CD8-positive, alpha-beta memory T cell (primary cell): ENCODE results near the gene RPS6KA3. TPM values are rescaled to one million over a fixed set of nuclear protein-coding genes. Genes with fewer than 3 reads are reported as not detected.
A peak's percentile ranks its signal among the peaks of the same experiment; 100 is the strongest.
"Not testable (repeated sequence)": the region's sequence is repeated elsewhere in the genome, so short reads cannot be mapped to it uniquely, and the experiment has no call there.

Source experiments
- CTCF ChIA-PET: fragments of 350-600 bp; sonication (Branson Sonifier 250); formaldehyde crosslinking; loops from one replicate; lab custom pipeline; 2021; ENCODE audit warnings: antibody characterized with exemption; lab: Charles Lee
- POLR2A ChIA-PET: fragments of 350-600 bp; sonication (Branson Sonifier 250); formaldehyde crosslinking; loops from one replicate; lab custom pipeline; 2021; ENCODE audit warnings: antibody characterized with exemption; lab: Charles Lee
- DNase-seq, 5 donors: peaks; one replicate each; pipeline versions ENCODE4 v3.0.0 to v3.0.0-alpha.2; 2020 to 2022; ENCODE audit warnings: mixed read lengths in 1 of 5
- H3K27ac ChIP-seq: one replicate; pipeline ENCODE4 v1.7.0; 2013; ENCODE audit warnings: low read depth, mild to moderate bottlenecking, low read length, moderate library complexity
- H3K27me3 ChIP-seq: 2 replicates; pipeline ENCODE4 v1.7.0; 2013; ENCODE audit warnings: low read length, mild to moderate bottlenecking; ENCODE audit not compliant: insufficient read depth, poor library complexity, severe bottlenecking
- H3K36me3 ChIP-seq: 2 replicates; pipeline ENCODE4 v1.7.0; 2013; ENCODE audit warnings: mild to moderate bottlenecking, low read length, moderate library complexity; ENCODE audit not compliant: insufficient read depth
- H3K4me1 ChIP-seq: 2 replicates; pipeline ENCODE4 v1.7.0; 2013; ENCODE audit warnings: mild to moderate bottlenecking, low read length, moderate library complexity; ENCODE audit not compliant: insufficient read depth
- H3K4me3 ChIP-seq: 2 replicates; pipeline ENCODE4 v1.7.0; 2013; ENCODE audit warnings: mild to moderate bottlenecking, low read length
- H3K9me3 ChIP-seq: 2 replicates; pipeline ENCODE4 v1.7.0; 2013; ENCODE audit warnings: mild to moderate bottlenecking, low read length
- H3K27ac Mint-ChIP-seq, 8 donors: one replicate each; pipeline ENCODE4 v1.8.0; 2020 to 2021; ENCODE audit warnings: mixed read lengths in 8 of 8, mild to moderate bottlenecking in 6 of 8, inconsistent platforms in 3 of 8, moderate library complexity in 3 of 8
- H3K27me3 Mint-ChIP-seq, 2 donors: one replicate each; pipeline ENCODE4 v1.8.0; 2020 to 2021; ENCODE audit warnings: mixed read lengths in 2 of 2, mild to moderate bottlenecking in 1 of 2, moderate library complexity in 1 of 2
- H3K36me3 Mint-ChIP-seq, 3 donors: one replicate each; pipeline ENCODE4 v1.8.0; 2020 to 2021; ENCODE audit warnings: mixed read lengths in 3 of 3, inconsistent platforms in 1 of 3, mild to moderate bottlenecking in 1 of 3
- H3K4me1 Mint-ChIP-seq, 3 donors: one replicate each; pipeline ENCODE4 v1.8.0; 2020 to 2021; ENCODE audit warnings: mixed read lengths in 3 of 3, inconsistent platforms in 1 of 3, mild to moderate bottlenecking in 1 of 3
- H3K4me3 Mint-ChIP-seq, 7 donors: one replicate each; pipeline ENCODE4 v1.8.0; 2020 to 2021; ENCODE audit warnings: mixed read lengths in 7 of 7, mild to moderate bottlenecking in 6 of 7, moderate library complexity in 4 of 7, inconsistent platforms in 2 of 7
- H3K9me3 Mint-ChIP-seq, 5 donors: one replicate each; pipeline ENCODE4 v1.8.0; 2020 to 2022; ENCODE audit warnings: mixed read lengths in 5 of 5, mild to moderate bottlenecking in 3 of 5, moderate library complexity in 2 of 5, inconsistent platforms in 1 of 5
- polyA plus RNA-seq: library from polyadenylated mRNA; unstranded; fragments of 300-500 nt; fragmentation: Illumina TruSeq; gene quantifications from one replicate; pipeline ENCODE4 v1.2.3, GENCODE V29; 2021
- total RNA-seq, 2 experiments: library from RNA; stranded (reverse); gene quantifications; one replicate each; pipeline ENCODE4 v1.2.3, GENCODE V29; 2021

Gene RPS6KA3
- total and polyA plus RNA-seq, 3 experiments from 2014 or later: 59.7 to 72.7 (median 70.1) TPM

GRCh38 chrX:20128670-20129069, 138.0 kb downstream of the RPS6KA3 start:
- Mint-ChIP-seq H3K27me3 (no peaks in the 10 kb centered on the region), H3K4me3 (no peak overlapping the region), H3K36me3 (peaks cover 0 to 52% (median 10%) of the 10 kb centered on the region in 3 donors), H3K4me1 (peaks cover 0 to 8% (median 6%) of the 10 kb centered on the region in 3 donors), H3K27ac (peak overlapping the region in 3 of 8 donors; percentile 36 to 52 (median 46)), H3K9me3 (no peaks in the 10 kb centered on the region)
- ChIA-PET POLR2A (no interaction called here), CTCF (interaction anchor here (1.2 kb wide), 1 partner anchor 756 kb away, joined by 3 read pairs; no protein-coding TSS in a partner anchor)
- no peaks in the 10 kb centered on the region for H3K27me3 ChIP-seq
- H3K4me1 ChIP-seq: no peaks in the 10 kb centered on the region
- no peak overlapping the region for H3K27ac ChIP-seq
- H3K36me3 ChIP-seq: peaks cover 5% of the 10 kb centered on the region
- DNase-seq: no peak
- H3K4me3 ChIP-seq: no peak overlapping the region
- no peaks in the 10 kb centered on the region for H3K9me3 ChIP-seq

DNA sequence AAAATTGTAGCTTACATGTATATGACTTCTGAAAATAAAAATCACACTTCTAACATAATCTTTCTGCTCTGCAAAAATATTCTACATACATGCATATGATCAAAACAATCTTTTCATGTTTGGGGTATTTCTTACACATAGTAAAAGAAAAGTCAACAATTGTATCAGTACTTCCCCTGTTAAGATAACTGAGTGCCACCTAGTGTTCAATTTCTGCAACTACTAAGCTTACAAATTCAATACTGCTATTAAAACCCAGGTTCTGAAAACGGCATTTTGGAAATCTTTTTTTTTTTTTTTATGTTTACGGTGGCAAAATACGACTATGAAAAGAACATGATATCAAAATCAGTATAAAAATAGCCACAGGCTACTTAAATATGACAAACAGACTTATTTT, 139.3 kb downstream of the RPS6KA3 start:
- H3K4me3 Mint-ChIP-seq, POLR2A ChIA-PET, H3K27me3 Mint-ChIP-seq, H3K4me1 Mint-ChIP-seq, H3K9me3 Mint-ChIP-seq, CTCF ChIA-PET, H3K4me3 ChIP-seq, H3K27me3 ChIP-seq, H3K4me1 ChIP-seq, H3K27ac ChIP-seq, H3K36me3 ChIP-seq, H3K27ac Mint-ChIP-seq, H3K9me3 ChIP-seq: not testable (repeated sequence)
- DNase-seq: peak in 1 of 5 donors; percentile 19
- H3K36me3 Mint-ChIP-seq: peaks cover 0 to 40% (median 10%) of the 10 kb centered on the region in 3 donors

DNA sequence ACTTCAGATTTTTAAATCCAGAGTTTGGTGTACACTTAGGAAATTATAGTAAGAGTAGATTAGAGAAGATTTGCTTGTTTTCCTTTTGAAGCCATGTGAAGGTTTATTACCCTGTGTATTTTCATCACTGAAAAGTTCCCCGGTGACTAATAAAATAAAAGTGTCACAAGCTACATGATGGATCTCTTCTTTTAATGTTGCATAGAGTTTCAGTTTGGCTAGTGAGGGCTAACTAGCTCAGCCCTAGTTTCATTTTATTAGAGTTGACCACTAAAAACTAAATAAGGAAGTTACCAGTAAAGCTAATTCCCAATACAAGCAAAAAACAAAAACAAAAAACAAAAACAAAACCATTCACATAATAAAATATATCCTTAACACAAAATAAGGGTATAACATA, 139.9 kb downstream of the RPS6KA3 start:
- not testable (repeated sequence) for H3K9me3 ChIP-seq, H3K4me3 Mint-ChIP-seq

GRCh38 chrX:20124964-20125363, 141.7 kb downstream of the RPS6KA3 start:
- POLR2A ChIA-PET: no interaction called here

More for the DNA sequence above, 139.9 kb downstream of the RPS6KA3 start:
- peaks cover 0 to 36% (median 9%) of the 10 kb centered on the region in 3 donors for H3K36me3 Mint-ChIP-seq
- H3K36me3 ChIP-seq, H3K4me1 Mint-ChIP-seq, POLR2A ChIA-PET, H3K27me3 ChIP-seq, H3K9me3 Mint-ChIP-seq, H3K27me3 Mint-ChIP-seq, CTCF ChIA-PET, H3K4me1 ChIP-seq, H3K27ac Mint-ChIP-seq, DNase-seq, H3K4me3 ChIP-seq, H3K27ac ChIP-seq: not testable (repeated sequence)

GRCh38 chrX:20118065-20118824, 148.5 kb downstream of the RPS6KA3 start:
- Mint-ChIP-seq H3K27me3 (peaks cover 13 to 15% of the 10 kb centered on the region in 2 donors), H3K36me3 (peaks cover 0 to 8% (median 0%) of the 10 kb centered on the region in 3 donors), H3K4me1 (peaks cover 3 to 17% (median 6%) of the 10 kb centered on the region in 3 donors), H3K4me3 (no peak overlapping the region), H3K27ac (peak overlapping the region in 1 of 8 donors; percentile 79), H3K9me3 (no peaks in the 10 kb centered on the region)
- H3K4me1 ChIP-seq: no peaks in the 10 kb centered on the region
- no peaks in the 10 kb centered on the region for H3K36me3 ChIP-seq
- DNase-seq: no peak
- no peaks in the 10 kb centered on the region for H3K27me3 ChIP-seq
- H3K4me3 ChIP-seq: no peak overlapping the region
- H3K9me3 ChIP-seq: no peaks in the 10 kb centered on the region
- CTCF ChIA-PET: no interaction called here
- no peak overlapping the region for H3K27ac ChIP-seq
- POLR2A ChIA-PET: no interaction called here

More at GRCh38 chrX:20124964-20125363, 141.7 kb downstream of the RPS6KA3 start:
- Mint-ChIP-seq H3K4me3 (no peak overlapping the region), H3K36me3 (peaks cover 0 to 22% (median 11%) of the 10 kb centered on the region in 3 donors), H3K27ac (peak overlapping the region in 2 of 8 donors; percentile 17 to 54), H3K4me1 (peaks cover 0 to 6% (median 5%) of the 10 kb centered on the region in 3 donors), H3K9me3 (no peaks in the 10 kb centered on the region), H3K27me3 (no peaks in the 10 kb centered on the region)
- Histone ChIP-seq H3K27ac (no peak overlapping the region), H3K4me1 (no peaks in the 10 kb centered on the region), H3K36me3 (no peaks in the 10 kb centered on the region), H3K4me3 (no peak overlapping the region), H3K27me3 (no peaks in the 10 kb centered on the region), H3K9me3 (no peaks in the 10 kb centered on the region)
- CTCF ChIA-PET: no interaction called here
- no peak for DNase-seq

DNA sequence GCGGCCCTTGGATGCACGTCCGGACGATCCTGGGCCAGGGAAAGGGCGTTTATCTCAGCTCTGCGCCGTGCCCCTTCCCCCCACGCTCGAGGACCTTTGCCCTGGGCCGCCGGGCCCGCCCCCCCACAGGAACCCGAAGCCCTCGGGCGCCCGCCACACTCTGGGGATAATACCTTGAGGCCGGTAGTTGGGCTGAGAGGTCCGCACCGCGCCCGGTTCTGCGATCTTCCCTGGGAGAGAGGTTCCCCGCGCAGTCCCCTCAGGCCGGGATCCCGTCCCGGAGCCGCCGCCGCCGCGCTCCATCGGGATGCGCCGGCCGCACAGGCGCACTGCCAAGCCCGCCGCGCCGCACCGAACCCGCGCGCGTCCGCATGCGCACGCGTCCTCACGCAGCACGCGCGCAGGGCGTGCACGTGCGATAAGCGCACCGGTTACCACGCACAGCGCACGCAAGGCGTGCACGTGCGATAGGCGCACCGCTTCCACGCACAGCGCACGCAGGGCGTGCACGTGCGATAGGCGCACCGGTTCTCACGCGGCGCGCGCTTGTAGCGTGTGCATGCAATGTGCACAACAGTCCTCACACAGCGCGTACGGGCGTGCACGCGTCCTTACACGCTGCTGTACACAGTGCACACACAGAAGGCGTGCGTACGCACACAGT, 150.0 kb downstream of the RPS6KA3 start, which contains the start of gene MAP7D2:
MAP7D2 (minus strand) TSS at position 331 of the 664 bp plus-strand sequence; CDS start at position 303, 28 bp downstream.
- no peaks in the 10 kb centered on the region for H3K27me3 ChIP-seq
- peaks cover 13 to 15% of the 10 kb centered on the region in 2 donors for H3K27me3 Mint-ChIP-seq
- H3K36me3 Mint-ChIP-seq: peaks cover 0 to 7% (median 0%) of the 10 kb centered on the region in 3 donors
- POLR2A ChIA-PET: no interaction called here
- H3K27ac ChIP-seq: no peak within 1 kb of the TSS
- no peak within 1 kb of the TSS for H3K27ac Mint-ChIP-seq
- CTCF ChIA-PET: no interaction called here
- no peaks in the 10 kb centered on the region for H3K4me1 ChIP-seq
- H3K4me3 Mint-ChIP-seq: no peak within 1 kb of the TSS
- no peaks in the 10 kb centered on the region for H3K36me3 ChIP-seq
- H3K4me1 Mint-ChIP-seq: peaks cover 3 to 17% (median 6%) of the 10 kb centered on the region in 3 donors
- no peak for DNase-seq
- H3K9me3 Mint-ChIP-seq: no peaks in the 10 kb centered on the region
- H3K9me3 ChIP-seq: no peaks in the 10 kb centered on the region
- H3K4me3 ChIP-seq: no peak within 1 kb of the TSS

GRCh38 chrX:20116087-20116576, 150.6 kb downstream of the RPS6KA3 start:
- Histone ChIP-seq H3K27me3 (no peaks in the 10 kb centered on the region), H3K4me1 (no peaks in the 10 kb centered on the region), H3K27ac (no peak overlapping the region), H3K9me3 (no peaks in the 10 kb centered on the region), H3K4me3 (no peak overlapping the region), H3K36me3 (no peaks in the 10 kb centered on the region)
- ChIA-PET CTCF (no interaction called here), POLR2A (no interaction called here)
- Mint-ChIP-seq H3K4me3 (no peak overlapping the region), H3K27ac (no peak overlapping the region), H3K36me3 (peaks cover 0 to 4% (median 0%) of the 10 kb centered on the region in 3 donors), H3K27me3 (peaks cover 14 to 15% of the 10 kb centered on the region in 2 donors), H3K9me3 (no peaks in the 10 kb centered on the region), H3K4me1 (peaks cover 3 to 17% (median 4%) of the 10 kb centered on the region in 3 donors)
- DNase-seq: no peak
